GM13976 (cell line): Measurements from ENCODE around the gene FHIP1A.
"Not testable (repeated sequence)": the region's sequence is repeated elsewhere in the genome, so short reads cannot be mapped to it uniquely, and the experiment has no call there.

Experiments used
- DNase-seq: peaks from one replicate; pipeline ENCODE4 v3.0.0; 2012; ENCODE audit warnings: low spot score
- CTCF ChIP-seq: IDR thresholded peaks from 2 replicates; pipeline ENCODE4 v1.5.1; 2012; ENCODE audit warnings: borderline replicate concordance, mild to moderate bottlenecking; ENCODE audit not compliant: insufficient read depth; ENCODE audit errors: extremely low read depth, missing control alignments, control extremely low read depth
- in situ Hi-C: fragments of 300-500 bp; cut with MboI; formaldehyde crosslinking; loops from one replicate; pipeline ENCODE4 v1.12.0; 2022; ENCODE audit warnings: low sequenced_read_pairs, mixed read lengths, inconsistent platforms; ENCODE audit not compliant: unreplicated experiment

FHIP1A gene

DNA sequence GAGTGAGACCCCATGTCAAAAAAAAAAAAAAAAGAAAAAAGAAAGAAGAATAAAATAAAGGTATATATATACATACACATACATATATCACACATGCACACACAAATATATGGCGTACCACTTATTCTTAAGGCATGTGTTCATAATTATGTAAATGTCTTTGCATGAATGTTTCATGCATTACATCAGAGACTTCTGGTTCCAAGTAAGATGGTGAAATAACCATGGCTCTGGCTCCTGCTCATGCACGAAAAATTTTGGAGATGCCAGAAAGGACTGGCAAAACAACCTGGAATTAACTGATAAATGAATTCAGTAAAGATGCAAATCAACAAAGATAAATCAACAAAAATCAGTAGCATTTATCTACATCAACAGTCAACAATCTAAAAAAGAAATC, 19.7 kb upstream of the FHIP1A start:
- no peak for DNase-seq
- in situ Hi-C loops: no loop called here
- no peak for TF ChIP-seq CTCF

- DNase-seq, in situ Hi-C loops: not testable (repeated sequence)
Observed at GRCh38 chr4:151389799-151390198, 19.2 kb upstream of the FHIP1A start.

- TF ChIP-seq CTCF: no peak
- no peak for DNase-seq
Observed at GRCh38 chr4:151395873-151396272, 13.1 kb upstream of the FHIP1A start.

GRCh38 chr4:151400343-151400742, 8.6 kb upstream of the FHIP1A start:
- in situ Hi-C loops: no loop called here

More at GRCh38 chr4:151395873-151396272, 13.1 kb upstream of the FHIP1A start:
- in situ Hi-C loops: no loop called here

GRCh38 chr4:151401739-151402138, 7.2 kb upstream of the FHIP1A start:
- no peak for DNase-seq
- in situ Hi-C loops: no loop called here
- no peak for TF ChIP-seq CTCF

More at GRCh38 chr4:151400343-151400742, 8.6 kb upstream of the FHIP1A start:
- TF ChIP-seq CTCF: no peak
- no peak for DNase-seq

DNA sequence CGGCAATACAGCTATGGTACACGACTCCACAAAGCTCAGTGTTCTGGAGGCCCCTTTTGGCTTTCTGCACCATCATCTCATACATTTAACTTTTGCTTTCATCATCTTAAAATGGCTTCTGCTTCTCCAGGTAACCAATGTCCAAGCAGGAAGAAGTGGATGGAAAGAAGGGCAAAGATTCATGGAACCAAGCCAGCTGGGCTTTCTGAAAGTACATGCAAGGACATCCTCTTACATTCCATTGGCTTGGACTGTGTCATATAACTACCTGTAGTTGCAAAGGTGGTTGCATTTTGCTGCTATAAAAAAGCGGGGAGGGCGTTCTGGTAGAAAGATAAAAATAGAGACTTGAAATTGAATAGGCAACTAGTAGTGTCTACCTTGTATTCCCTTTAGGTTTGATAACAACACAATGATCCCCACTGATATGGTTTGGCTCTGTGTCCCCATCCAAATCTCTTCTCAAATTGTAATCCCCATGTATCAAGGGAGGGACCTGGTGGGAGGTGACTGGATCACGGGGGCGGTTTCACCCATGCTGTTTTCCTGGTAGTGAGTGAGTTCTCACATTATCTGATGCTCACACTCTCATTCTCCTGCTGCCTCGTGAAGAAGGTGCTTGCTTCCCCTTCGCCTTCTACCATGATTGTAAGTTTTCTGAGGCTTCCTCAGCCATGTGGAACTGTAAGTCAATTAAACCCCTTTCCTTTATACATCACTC, 6.7 kb upstream of the FHIP1A start:
- in situ Hi-C loops: no loop called here
- no peak for TF ChIP-seq CTCF
- DNase-seq: no peak

DNA sequence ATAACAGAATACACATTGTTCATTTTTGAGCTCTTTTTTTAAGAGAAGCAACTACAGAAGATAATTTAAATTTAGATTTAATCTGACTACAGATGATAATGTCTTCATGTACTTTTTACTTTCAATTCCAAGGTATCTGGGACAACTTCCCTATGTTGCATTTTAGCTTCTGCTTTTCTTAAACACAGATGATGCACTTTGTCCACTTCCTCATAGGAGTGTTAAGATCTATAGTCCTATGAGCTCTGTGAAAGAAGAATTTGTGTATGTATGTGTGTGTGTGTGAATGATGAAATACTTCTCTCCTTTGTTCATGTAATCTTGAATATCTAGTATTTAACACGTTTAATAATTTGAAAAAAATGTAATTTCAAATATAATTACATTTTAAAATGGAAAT, 5.3 kb upstream of the FHIP1A start:
- in situ Hi-C loops: no loop called here
- no peak for TF ChIP-seq CTCF
- DNase-seq: no peak

DNA sequence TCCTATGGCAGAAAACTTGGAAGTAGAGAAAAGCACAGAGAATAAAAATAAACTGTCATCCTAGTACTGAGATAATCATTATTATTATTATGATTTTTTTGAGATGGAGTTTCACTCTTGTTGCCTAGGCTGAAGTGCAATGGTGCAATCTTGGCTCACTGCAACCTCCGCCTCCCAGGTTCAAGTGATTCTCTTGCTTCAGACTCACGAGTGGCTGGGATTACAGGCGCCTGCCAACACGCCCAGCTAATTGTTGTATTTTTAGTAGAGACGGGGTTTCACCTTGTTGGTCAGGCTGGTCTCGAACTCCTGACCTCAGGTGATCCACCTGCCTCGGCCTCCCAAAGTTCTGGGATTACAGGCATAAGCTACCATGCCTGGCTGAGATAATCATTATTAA, 4.2 kb upstream of the FHIP1A start:
- in situ Hi-C loops: not testable (repeated sequence)

More for the DNA sequence above, 4.2 kb upstream of the FHIP1A start:
- not testable (repeated sequence) for DNase-seq
